ENCODE measurements around the gene EEF1A2. TPM values are rescaled to one million over a fixed set of nuclear protein-coding genes. Genes with fewer than 3 reads are reported as not detected.

The EEF1A2 gene
- total and polyA plus RNA-seq, 2 experiments from 2014 or later: 1.3 to 37.1 TPM

DNA sequence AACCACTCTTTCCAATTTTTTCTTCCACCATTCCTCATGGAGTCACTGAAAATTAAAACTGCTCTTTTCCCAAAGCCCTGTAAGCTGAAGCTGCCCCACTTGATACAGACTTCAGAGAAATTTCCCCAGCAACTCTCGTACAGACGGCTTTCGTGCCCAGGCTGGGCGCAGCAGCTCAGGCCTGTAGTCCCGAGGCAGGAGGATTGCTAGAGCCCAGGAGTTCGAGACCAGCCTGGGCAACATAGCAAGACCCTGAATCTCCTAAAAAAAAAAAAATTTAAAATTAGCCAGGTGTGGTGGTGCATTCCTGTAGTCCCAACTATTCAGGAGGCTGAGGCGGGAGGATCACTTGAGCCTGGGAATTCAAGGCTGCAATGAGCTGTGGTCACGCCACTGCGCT lies 28.3 kb upstream of the EEF1A2 start:
- Histone ChIP-seq H2AFZ (no peak overlapping the region), H3K4me2 (no peak overlapping the region), H3K36me3 (ENCODE audit: insufficient read depth) (no peaks in the 10 kb centered on the region), H3F3A (replicated peaks; ENCODE audit: low read depth) (peaks cover 14% of the 10 kb centered on the region; the same call in 1 of the 2 replicates), H4K20me1 (replicated peaks; ENCODE audit: insufficient read depth) (peaks cover 2% of the 10 kb centered on the region; the same call in 1 of the 2 replicates), H3K27me3 (ENCODE audit: insufficient read depth) (no peaks in the 10 kb centered on the region), H3K4me3 (no peak overlapping the region), H3K79me2 (replicated peaks; ENCODE audit: insufficient read depth) (no peaks in the 10 kb centered on the region), H3K4me1 (ENCODE audit: insufficient read depth) (0 out of 2 replicates have a peak, but pooled peaks cover under 1% of the 10 kb centered on the region), H3K27ac (ENCODE audit: low read depth) (no peak overlapping the region), H3K9me2 (ENCODE audit: insufficient read depth) (no peaks in the 10 kb centered on the region)
- ATAC-seq: no peak
- TF ChIP-seq EZH2phosphoT487 (IDR thresholded peaks at IDR 0.05; ENCODE audit: unreplicated experiment) (no peak), JUNB (IDR thresholded peaks at IDR 0.05; ENCODE audit: unreplicated experiment) (no peak), NANOG (IDR thresholded peaks at IDR 0.05; ENCODE audit: borderline replicate concordance) (no peak)
- Mint-ChIP-seq H3K36me3 (ENCODE audit: low read depth) (peaks cover 30% of the 10 kb centered on the region), H3K4me3 (no peak overlapping the region), H3K9me3 (peaks cover 25% of the 10 kb centered on the region), H3K27me3 (ENCODE audit: insufficient read depth, low read depth, poor library complexity) (peaks cover 18% of the 10 kb centered on the region), H3K4me1 (no peaks in the 10 kb centered on the region), H3K27ac (no peak overlapping the region)
- DNase-seq (ENCODE audit: low spot score): no peak

DNA sequence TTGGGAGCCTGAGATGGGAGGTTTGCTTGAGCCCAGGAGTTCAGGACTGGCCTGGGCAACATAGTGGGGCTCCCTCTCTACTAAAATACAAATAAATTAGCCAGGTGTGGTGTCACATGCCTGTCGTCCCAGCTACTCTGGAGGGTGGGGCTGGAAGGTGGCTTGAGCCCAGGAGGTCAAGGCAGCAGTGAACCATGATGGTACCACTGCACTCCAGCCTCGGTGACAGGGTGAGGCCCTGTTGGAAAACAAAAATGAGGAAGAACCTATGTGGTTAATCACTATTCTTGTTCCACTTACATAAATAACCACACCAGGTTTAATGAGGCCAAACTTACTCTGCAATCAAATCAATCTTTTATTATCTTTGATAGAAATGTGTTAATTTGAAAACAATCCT lies 27.1 kb upstream of the EEF1A2 start:
- H3K36me3 Mint-ChIP-seq (ENCODE audit: low read depth): peaks cover 38% of the 10 kb centered on the region
- Histone ChIP-seq H3F3A (replicated peaks; ENCODE audit: low read depth) (0 out of 2 replicates have a peak, but pooled peaks cover 9% of the 10 kb centered on the region), H3K4me3 (no peak overlapping the region), H4K20me1 (replicated peaks; ENCODE audit: insufficient read depth) (peaks cover 2% of the 10 kb centered on the region; the same call in 1 of the 2 replicates), H3K4me1 (ENCODE audit: insufficient read depth) (0 out of 2 replicates have a peak, but pooled peaks cover 4% of the 10 kb centered on the region), H3K36me3 (ENCODE audit: insufficient read depth) (no peaks in the 10 kb centered on the region), H3K4me2 (no peak overlapping the region), H3K9me2 (ENCODE audit: insufficient read depth) (no peaks in the 10 kb centered on the region), H3K27ac (ENCODE audit: low read depth) (no peak overlapping the region), H3K27me3 (ENCODE audit: insufficient read depth) (no peaks in the 10 kb centered on the region), H2AFZ (no peak overlapping the region), H3K79me2 (replicated peaks; ENCODE audit: insufficient read depth) (peaks cover 4% of the 10 kb centered on the region; the same call in 1 of the 2 replicates)
- no peaks in the 10 kb centered on the region for H3K4me1 Mint-ChIP-seq
- no peak overlapping the region for H3K4me3 Mint-ChIP-seq
- no peak for ATAC-seq
- H3K27ac Mint-ChIP-seq: no peak overlapping the region
- DNase-seq (ENCODE audit: low spot score): no peak
- peaks cover 20% of the 10 kb centered on the region for H3K27me3 Mint-ChIP-seq (ENCODE audit: insufficient read depth, low read depth, poor library complexity)
- peaks cover 25% of the 10 kb centered on the region for H3K9me3 Mint-ChIP-seq
- TF ChIP-seq STAT1 (IDR thresholded peaks at IDR 0.05; ENCODE audit: unreplicated experiment): no peak
- no peak for TF ChIP-seq ZNF331 (CRISPR knock-in tag; IDR thresholded peaks at IDR 0.05; ENCODE audit: low read depth)
- TF ChIP-seq ZNF114 (CRISPR knock-in tag; IDR thresholded peaks at IDR 0.05): no peak
- TF ChIP-seq, protein P1, sequence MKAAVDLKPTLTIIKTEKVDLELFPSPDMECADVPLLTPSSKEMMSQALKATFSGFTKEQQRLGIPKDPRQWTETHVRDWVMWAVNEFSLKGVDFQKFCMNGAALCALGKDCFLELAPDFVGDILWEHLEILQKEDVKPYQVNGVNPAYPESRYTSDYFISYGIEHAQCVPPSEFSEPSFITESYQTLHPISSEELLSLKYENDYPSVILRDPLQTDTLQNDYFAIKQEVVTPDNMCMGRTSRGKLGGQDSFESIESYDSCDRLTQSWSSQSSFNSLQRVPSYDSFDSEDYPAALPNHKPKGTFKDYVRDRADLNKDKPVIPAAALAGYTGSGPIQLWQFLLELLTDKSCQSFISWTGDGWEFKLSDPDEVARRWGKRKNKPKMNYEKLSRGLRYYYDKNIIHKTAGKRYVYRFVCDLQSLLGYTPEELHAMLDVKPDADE (IDR thresholded peaks at IDR 0.05): no peak
- TF ChIP-seq POLR2AphosphoS5 (IDR thresholded peaks at IDR 0.05; ENCODE audit: low read depth): no peak
- no peak for TF ChIP-seq CREB1 (CRISPR knock-in tag; IDR thresholded peaks at IDR 0.05; ENCODE audit: low read depth)
- TF ChIP-seq JUNB (IDR thresholded peaks at IDR 0.05; ENCODE audit: unreplicated experiment): no peak
- TF ChIP-seq, protein P2, sequence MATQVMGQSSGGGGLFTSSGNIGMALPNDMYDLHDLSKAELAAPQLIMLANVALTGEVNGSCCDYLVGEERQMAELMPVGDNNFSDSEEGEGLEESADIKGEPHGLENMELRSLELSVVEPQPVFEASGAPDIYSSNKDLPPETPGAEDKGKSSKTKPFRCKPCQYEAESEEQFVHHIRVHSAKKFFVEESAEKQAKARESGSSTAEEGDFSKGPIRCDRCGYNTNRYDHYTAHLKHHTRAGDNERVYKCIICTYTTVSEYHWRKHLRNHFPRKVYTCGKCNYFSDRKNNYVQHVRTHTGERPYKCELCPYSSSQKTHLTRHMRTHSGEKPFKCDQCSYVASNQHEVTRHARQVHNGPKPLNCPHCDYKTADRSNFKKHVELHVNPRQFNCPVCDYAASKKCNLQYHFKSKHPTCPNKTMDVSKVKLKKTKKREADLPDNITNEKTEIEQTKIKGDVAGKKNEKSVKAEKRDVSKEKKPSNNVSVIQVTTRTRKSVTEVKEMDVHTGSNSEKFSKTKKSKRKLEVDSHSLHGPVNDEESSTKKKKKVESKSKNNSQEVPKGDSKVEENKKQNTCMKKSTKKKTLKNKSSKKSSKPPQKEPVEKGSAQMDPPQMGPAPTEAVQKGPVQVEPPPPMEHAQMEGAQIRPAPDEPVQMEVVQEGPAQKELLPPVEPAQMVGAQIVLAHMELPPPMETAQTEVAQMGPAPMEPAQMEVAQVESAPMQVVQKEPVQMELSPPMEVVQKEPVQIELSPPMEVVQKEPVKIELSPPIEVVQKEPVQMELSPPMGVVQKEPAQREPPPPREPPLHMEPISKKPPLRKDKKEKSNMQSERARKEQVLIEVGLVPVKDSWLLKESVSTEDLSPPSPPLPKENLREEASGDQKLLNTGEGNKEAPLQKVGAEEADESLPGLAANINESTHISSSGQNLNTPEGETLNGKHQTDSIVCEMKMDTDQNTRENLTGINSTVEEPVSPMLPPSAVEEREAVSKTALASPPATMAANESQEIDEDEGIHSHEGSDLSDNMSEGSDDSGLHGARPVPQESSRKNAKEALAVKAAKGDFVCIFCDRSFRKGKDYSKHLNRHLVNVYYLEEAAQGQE (IDR thresholded peaks at IDR 0.05; ENCODE audit: unreplicated experiment): no peak
- TF ChIP-seq, protein P3, sequence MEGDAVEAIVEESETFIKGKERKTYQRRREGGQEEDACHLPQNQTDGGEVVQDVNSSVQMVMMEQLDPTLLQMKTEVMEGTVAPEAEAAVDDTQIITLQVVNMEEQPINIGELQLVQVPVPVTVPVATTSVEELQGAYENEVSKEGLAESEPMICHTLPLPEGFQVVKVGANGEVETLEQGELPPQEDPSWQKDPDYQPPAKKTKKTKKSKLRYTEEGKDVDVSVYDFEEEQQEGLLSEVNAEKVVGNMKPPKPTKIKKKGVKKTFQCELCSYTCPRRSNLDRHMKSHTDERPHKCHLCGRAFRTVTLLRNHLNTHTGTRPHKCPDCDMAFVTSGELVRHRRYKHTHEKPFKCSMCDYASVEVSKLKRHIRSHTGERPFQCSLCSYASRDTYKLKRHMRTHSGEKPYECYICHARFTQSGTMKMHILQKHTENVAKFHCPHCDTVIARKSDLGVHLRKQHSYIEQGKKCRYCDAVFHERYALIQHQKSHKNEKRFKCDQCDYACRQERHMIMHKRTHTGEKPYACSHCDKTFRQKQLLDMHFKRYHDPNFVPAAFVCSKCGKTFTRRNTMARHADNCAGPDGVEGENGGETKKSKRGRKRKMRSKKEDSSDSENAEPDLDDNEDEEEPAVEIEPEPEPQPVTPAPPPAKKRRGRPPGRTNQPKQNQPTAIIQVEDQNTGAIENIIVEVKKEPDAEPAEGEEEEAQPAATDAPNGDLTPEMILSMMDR (conservative IDR thresholded peaks at IDR 0.05; ENCODE audit: low read depth in 2 of 2): no peak

All from GM23338 (cell line).